Activated CD4-positive, alpha-beta T cell treated with anti-CD3 and anti-CD28 coated beads, Interleukin-2, amount 50 U/mL, for 4 hours (primary cell): ENCODE data around the gene IQCN.

Experiments
- DNase-seq, 2 experiments: peaks; one replicate each; pipeline ENCODE4 v3.0.0-alpha.2; 2020

The IQCN gene

DNA sequence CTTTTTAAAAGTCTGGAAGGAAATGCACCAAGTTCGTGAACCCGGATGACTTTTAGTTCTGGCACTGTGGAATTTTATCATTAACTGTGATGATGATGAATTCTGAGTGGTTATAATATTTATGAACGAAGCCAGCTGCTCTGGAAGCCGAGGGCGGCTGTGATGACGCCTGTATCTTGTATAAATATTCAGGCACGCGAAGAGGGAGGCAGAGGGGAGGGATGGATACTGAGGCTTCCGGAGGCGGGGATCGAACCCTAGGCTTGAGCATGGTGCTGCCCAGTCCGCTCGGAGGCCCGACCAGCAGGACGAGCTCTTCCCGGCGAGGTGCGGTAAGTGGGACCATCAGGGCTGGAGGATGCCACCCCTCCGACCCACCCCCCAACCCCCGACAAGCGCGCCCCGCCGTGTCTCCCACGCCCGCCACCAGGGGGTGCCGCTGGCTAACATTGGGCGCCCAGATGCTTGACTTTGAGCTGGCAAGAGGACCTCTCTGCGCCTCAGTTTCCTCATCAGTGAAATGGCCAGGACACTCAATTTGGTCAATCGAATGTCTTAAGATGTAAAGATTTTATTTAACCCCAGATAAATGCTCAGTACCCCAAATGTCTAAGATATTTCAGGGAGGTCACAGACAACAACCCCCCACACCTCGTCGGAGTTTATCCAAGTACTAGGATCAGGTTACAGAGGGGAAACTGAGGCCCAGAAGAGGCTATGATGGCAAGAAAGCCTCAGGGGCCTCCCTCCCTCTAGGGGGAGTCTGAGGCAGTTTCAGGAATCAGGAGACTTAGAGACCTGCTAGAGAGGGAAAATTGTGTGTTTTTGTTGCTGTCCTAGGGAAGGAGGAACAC, 65.9 kb downstream of the IQCN start:
- DNase-seq = peak; percentile 41 to 43
